GM18867 (cell line): ENCODE measurements around the gene DYNLRB1.

Source experiments
- ATAC-seq: cut with Tn5 transposase; IDR thresholded peaks from one replicate; pipeline ENCODE4 v1.9.1; 2021; ENCODE audit warnings: mild to moderate bottlenecking, moderate library complexity; ENCODE audit not compliant: unreplicated experiment

DYNLRB1 gene

DNA sequence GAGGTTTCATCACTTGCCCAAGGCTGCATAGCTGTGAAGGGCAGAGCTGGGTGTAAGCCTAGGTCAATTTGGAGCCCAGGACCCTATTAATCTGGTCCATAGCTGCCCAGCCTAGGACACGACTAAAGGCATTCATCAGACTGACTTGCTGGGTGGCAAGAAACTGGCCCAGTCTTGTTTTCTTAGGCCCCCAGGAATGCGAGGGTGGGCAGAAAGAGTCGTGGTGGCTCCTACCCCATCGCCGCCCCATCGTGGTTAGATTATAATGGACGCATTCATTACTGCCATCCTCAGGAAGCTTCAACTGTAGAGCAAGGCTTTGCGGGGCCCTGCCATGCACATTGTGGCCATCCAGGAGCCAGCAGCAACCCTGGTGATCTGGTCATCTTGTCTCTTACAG lies 16.1 kb downstream of the DYNLRB1 start:
- no peak for ATAC-seq

DNA sequence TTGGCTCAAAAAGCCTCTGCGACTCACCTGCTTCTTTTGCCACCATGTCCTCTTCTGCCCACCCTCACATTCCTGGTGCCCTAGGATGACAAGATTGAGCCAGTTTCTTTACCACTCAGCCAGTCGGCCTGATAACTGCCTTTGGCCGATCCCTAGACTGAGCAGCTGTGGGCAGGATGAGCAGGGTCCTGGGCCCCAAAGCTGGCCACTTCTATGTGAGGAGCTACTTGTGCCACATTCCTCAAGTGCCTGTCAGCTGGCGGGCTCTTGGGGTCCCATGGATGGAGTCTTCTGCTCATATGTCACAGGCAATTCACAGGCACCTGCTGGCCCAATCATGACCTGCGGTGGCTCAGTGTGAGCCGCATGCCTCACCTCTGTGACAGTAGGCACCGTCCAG lies 16.5 kb downstream of the DYNLRB1 start:
- ATAC-seq = no peak

DNA sequence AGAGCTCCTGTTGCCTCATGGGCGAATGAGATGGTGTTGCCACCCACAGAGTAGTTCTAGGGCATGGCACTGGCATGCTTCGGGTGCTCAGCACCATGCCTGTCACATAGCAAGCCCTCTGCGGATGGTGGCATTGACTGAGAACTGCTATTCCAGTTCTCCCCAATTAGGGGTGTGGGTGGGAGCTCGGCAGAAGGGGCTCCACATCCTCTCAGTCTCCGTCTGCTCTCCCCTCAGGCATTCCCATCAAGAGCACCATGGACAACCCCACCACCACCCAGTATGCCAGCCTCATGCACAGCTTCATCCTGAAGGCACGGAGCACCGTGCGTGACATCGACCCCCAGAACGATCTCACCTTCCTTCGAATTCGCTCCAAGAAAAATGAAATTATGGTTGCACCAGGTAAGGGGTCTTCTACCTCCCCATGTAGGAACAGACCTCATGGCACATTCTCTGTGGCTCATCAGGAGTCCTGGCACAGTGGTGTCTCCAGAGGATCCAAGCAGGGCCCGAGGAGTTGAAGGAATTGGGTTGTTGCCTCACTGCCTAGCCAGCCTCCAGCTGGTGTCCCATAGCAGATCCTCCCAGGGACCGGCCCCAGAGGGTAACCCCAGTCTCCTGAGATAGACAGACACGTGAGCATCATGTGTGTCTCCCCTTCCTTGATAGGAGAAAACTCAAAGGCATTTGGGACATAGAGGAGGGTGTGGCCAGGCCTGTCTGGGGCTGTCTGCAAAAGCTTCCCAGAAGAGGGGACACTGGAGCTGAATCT lies 18.4 kb downstream of the DYNLRB1 start:
- no peak for ATAC-seq

- ATAC-seq = no peak
These were observed 19.1 kb downstream of the DYNLRB1 start for GRCh38 chr20:34535301-34535840.

DNA sequence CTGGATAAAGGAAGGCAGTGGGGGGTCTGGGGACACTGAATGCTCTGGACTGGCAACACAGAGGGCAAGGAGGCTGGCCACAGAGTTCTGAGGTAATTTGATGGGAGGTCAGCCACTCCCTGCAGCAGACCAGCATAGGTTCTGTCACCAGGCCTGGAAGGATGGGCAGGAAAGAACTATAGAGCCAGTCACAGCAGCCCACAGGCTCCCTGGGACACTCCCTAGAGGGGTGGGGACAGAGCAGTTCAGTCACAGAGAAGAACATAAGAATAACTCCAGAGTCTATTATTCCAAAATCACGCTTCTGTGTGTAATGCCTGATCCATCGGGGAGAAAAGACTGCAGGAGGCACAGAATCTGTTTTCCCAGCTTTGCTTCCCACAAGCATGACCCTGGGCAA lies 19.6 kb downstream of the DYNLRB1 start:
- no peak for ATAC-seq

DNA sequence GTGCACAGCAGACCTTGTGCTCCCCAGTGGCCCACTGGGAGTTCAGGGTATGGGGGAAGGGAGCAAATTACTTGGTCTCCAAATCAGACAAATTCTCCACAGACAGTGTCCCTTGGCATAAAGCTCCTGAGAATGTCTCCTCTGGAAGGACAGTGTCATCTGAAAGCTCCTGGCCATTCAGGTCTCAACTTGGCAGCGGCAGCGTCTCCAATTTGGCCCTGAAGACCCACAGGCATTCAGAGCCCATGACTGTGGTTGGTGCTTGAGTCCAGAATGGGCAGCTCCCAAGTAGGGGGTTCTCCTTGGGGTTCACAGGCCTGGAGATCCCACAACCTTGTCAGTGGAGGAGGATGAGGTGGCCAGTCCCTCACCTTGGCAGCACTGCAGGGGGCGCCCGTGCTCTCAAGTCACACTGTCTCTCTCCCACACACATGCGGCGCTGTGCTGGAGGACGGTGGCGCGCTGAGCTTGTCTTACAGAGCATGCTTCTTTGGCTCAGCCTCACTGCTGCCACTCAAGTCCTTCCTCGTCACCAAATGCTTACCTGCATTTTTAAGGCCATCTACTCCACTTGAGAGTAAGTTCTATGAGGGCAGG lies 20.7 kb downstream of the DYNLRB1 start:
- no peak for ATAC-seq

DNA sequence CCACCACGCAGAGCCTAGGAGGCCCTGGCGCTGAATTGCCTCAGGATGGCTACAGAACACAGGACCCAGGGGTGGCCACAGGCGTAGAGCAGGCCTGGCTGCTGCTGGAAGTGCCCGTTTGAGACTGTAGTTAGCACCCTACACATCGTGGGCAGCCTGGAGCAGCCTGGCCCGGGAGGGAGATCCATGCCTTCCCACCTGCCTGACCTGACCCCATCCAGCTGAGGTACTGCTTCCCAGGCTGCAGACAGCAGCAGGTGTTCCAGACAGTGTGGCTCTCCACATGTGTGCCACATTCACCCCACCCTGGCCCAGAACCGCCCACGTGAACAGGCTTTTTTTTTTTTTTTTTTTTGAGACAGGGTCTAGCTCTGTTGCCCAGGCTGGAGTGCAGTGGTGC lies 21.4 kb downstream of the DYNLRB1 start:
- no peak for ATAC-seq

GRCh38 chr20:34538671-34539123 lies 22.5 kb downstream of the DYNLRB1 start:
- ATAC-seq = no peak

DNA sequence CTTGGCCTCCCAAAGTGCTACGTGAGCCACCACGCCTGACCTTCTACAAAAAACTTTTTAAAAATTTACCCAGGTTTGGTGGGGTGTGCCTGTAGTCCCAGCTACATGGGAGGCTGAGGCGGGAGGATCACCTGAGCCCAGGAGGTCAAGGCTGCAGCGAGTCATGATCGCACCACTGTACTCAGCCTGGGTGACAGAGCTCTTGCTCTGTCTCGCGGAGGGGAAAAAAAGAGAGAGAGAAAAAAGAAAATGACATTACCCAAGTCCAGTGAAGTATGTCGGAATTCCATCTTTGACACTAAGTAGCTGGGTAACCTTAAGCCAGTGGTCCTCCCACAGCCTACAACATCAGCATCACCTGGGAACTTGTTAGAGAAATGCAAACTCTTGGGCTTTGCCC lies 23.5 kb downstream of the DYNLRB1 start:
- no peak for ATAC-seq

GRCh38 chr20:34540596-34541263 lies 24.5 kb downstream of the DYNLRB1 start:
- ATAC-seq = no peak

- ATAC-seq = no peak
These were observed 25.2 kb downstream of the DYNLRB1 start for GRCh38 chr20:34541264-34541901.

GRCh38 chr20:34541917-34542316 lies 25.7 kb downstream of the DYNLRB1 start:
- ATAC-seq = no peak

GRCh38 chr20:34542439-34542838 lies 26.2 kb downstream of the DYNLRB1 start:
- ATAC-seq = no peak

- ATAC-seq = no peak
These were observed 27.3 kb downstream of the DYNLRB1 start for GRCh38 chr20:34543463-34544056.

- no peak for ATAC-seq
These were observed 28.0 kb downstream of the DYNLRB1 start for GRCh38 chr20:34544109-34544796.

DNA sequence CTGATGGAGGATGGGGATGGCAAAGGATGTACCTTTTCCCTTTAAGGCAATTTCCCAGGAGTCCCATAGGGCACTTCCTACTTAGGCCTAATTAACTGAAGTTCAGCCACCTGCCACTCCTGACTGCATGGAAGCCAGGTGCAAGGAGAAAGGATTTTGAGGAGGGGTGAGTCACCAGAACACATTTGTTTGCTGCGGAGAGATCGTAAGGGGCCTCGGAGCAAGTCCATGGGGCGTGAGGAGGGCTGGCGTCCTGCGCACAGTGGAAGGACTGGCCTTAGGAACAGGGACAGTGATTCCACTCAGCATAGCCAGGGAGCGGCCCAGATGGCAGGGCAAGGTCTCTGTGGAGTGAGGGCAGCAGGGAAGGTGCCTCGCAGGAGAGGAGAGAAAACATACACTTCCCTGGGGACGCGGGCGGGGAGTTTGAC lies 30.5 kb downstream of the DYNLRB1 start:
- no peak for ATAC-seq

GRCh38 chr20:34547844-34548613 lies 31.8 kb downstream of the DYNLRB1 start:
- no peak for ATAC-seq

- ATAC-seq = no peak
These were observed 33.2 kb downstream of the DYNLRB1 start for GRCh38 chr20:34549291-34549928.

GRCh38 chr20:34549929-34550305 lies 33.7 kb downstream of the DYNLRB1 start:
- ATAC-seq = no peak
